Lower lobe of right lung (tissue), 2 donors: ENCODE measurements around the gene CD244. TPM values are rescaled to one million over a fixed set of nuclear protein-coding genes. Genes with fewer than 3 reads are reported as not detected.
"Not testable (repeated sequence)": the region's sequence is repeated elsewhere in the genome, so short reads cannot be mapped to it uniquely, and the experiment has no call there.

Experiments
- ATAC-seq, 2 donors: fragments of 200-7000 bp; cut with Tn5 transposase; one replicate each; pipeline ENCODE4 v1.9.1; 2020 to 2022; ENCODE audit warnings: mild to moderate bottlenecking in 2 of 2, moderate library complexity in 2 of 2
- DNase-seq: peaks from one replicate; pipeline ENCODE4 v3.0.0-alpha.2; 2020
- H3K27ac ChIP-seq: fragments of 200-600 bp; one replicate; pipeline ENCODE4 v1.8.0; 2022
- H3K27me3 ChIP-seq: fragments of 200-600 bp; one replicate; pipeline ENCODE4 v1.8.0; 2022; ENCODE audit warnings: low read depth
- H3K36me3 ChIP-seq: fragments of 200-600 bp; one replicate; pipeline ENCODE4 v1.8.0; 2022; ENCODE audit warnings: mild to moderate bottlenecking
- H3K4me1 ChIP-seq: fragments of 200-600 bp; one replicate; pipeline ENCODE4 v1.8.0; 2022
- H3K4me3 ChIP-seq: fragments of 200-600 bp; one replicate; pipeline ENCODE4 v1.8.0; 2022; ENCODE audit warnings: mild to moderate bottlenecking
- H3K9me3 ChIP-seq: fragments of 200-600 bp; one replicate; pipeline ENCODE4 v1.8.0; 2022
- CTCF ChIP-seq: fragments of 200-600 bp; IDR thresholded peaks from one replicate; pipeline ENCODE4 v1.8.0; 2022; ENCODE audit warnings: antibody characterized with exemption, mild to moderate bottlenecking
- intact Hi-C: fragments of 100-400 bp; cut with DNase I; formaldehyde crosslinking; loops from one replicate; pipeline ENCODE4 v1.11.0; 2022
- total RNA-seq: library from RNA; stranded (reverse); fragmentation: NEBNext Ultra II Directional; extraction: Animal tissue kit (Norgen Biotek cat#: 25700); gene quantifications from one replicate; pipeline ENCODE4 v1.2.1, GENCODE V29; 2021
- donor health status: DM: no; HTN: yes; CAD: no; lungs with severe emphysema.

CD244 gene
- total RNA-seq, 1 donor from 2014 or later, result 4.5 TPM

GRCh38 chr1:160797271-160797709, 65.4 kb downstream of the CD244 start:
- intact Hi-C loops, result no loop called here
- Histone ChIP-seq H3K4me1 (no peaks in the 10 kb centered on the region), H3K4me3 (peak overlapping the region; percentile 36), H3K9me3 (no peaks in the 10 kb centered on the region), H3K27me3 (peaks cover 5% of the 10 kb centered on the region), H3K36me3 (no peaks in the 10 kb centered on the region), H3K27ac (no peak overlapping the region)
- DNase-seq, result no peak
- ATAC-seq, result no peak
- no peak for TF ChIP-seq CTCF

GRCh38 chr1:160795951-160796383, 66.7 kb downstream of the CD244 start, which contains the start of gene LY9:
LY9 (plus strand) TSS chr1:160796174; CDS start chr1:160796188, 14 bp downstream.
- TF ChIP-seq CTCF, result no peak
- Histone ChIP-seq H3K36me3 (no peaks in the 10 kb centered on the region), H3K27me3 (peaks cover 5% of the 10 kb centered on the region), H3K27ac (peak within 1 kb of the TSS; percentile 18), H3K4me1 (no peaks in the 10 kb centered on the region), H3K9me3 (no peaks in the 10 kb centered on the region), H3K4me3 (peak within 1 kb of the TSS; percentile 36)
- intact Hi-C loops, result no loop called here
- DNase-seq, result no peak
- peak; percentile 69 to 86 for ATAC-seq

GRCh38 chr1:160794376-160794775, 68.3 kb downstream of the CD244 start:
- Histone ChIP-seq H3K4me3 (no peak overlapping the region), H3K27ac (no peak overlapping the region), H3K27me3 (no peaks in the 10 kb centered on the region), H3K4me1 (no peaks in the 10 kb centered on the region), H3K36me3 (no peaks in the 10 kb centered on the region), H3K9me3 (no peaks in the 10 kb centered on the region)
- ATAC-seq (no peak), DNase-seq (no peak)
- TF ChIP-seq CTCF, result no peak
- intact Hi-C loops, result no loop called here

GRCh38 chr1:160789702-160790611, 72.7 kb downstream of the CD244 start:
- TF ChIP-seq CTCF, result no peak
- no peaks in the 10 kb centered on the region for H3K36me3 ChIP-seq
- H3K9me3 ChIP-seq, result no peaks in the 10 kb centered on the region
- intact Hi-C loops, result no loop called here
- ATAC-seq (peak; percentile 64 to 77), DNase-seq (no peak)
- no peaks in the 10 kb centered on the region for H3K4me1 ChIP-seq
- no peaks in the 10 kb centered on the region for H3K27me3 ChIP-seq
- no peak overlapping the region for H3K4me3 ChIP-seq
- no peak overlapping the region for H3K27ac ChIP-seq

GRCh38 chr1:160789051-160789701, 73.5 kb downstream of the CD244 start:
- Histone ChIP-seq H3K4me3 (no peak overlapping the region), H3K36me3 (no peaks in the 10 kb centered on the region), H3K4me1 (no peaks in the 10 kb centered on the region), H3K27ac (no peak overlapping the region), H3K9me3 (no peaks in the 10 kb centered on the region), H3K27me3 (no peaks in the 10 kb centered on the region)
- ATAC-seq, result peak in 1 of 2 donors; percentile 51
- intact Hi-C loops, result no loop called here
- no peak for DNase-seq
- no peak for TF ChIP-seq CTCF

GRCh38 chr1:160782988-160783765, 79.5 kb downstream of the CD244 start:
- ATAC-seq, H3K27ac ChIP-seq, intact Hi-C loops, DNase-seq, H3K4me3 ChIP-seq, H3K9me3 ChIP-seq, H3K36me3 ChIP-seq, H3K27me3 ChIP-seq: not testable (repeated sequence)
- peaks cover 15% of the 10 kb centered on the region for H3K4me1 ChIP-seq
